Measurements from ENCODE around the gene UBP1. TPM values are rescaled to one million over a fixed set of nuclear protein-coding genes. Genes with fewer than 3 reads are reported as not detected.

Gene UBP1
- total RNA-seq, 2 donors from 2014 or later: 41.5 to 53.9 TPM

- TF ChIP-seq, protein P1, sequence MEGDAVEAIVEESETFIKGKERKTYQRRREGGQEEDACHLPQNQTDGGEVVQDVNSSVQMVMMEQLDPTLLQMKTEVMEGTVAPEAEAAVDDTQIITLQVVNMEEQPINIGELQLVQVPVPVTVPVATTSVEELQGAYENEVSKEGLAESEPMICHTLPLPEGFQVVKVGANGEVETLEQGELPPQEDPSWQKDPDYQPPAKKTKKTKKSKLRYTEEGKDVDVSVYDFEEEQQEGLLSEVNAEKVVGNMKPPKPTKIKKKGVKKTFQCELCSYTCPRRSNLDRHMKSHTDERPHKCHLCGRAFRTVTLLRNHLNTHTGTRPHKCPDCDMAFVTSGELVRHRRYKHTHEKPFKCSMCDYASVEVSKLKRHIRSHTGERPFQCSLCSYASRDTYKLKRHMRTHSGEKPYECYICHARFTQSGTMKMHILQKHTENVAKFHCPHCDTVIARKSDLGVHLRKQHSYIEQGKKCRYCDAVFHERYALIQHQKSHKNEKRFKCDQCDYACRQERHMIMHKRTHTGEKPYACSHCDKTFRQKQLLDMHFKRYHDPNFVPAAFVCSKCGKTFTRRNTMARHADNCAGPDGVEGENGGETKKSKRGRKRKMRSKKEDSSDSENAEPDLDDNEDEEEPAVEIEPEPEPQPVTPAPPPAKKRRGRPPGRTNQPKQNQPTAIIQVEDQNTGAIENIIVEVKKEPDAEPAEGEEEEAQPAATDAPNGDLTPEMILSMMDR (IDR thresholded peaks at IDR 0.05): no peak
These were observed 53.6 kb downstream of the UBP1 start for GRCh38 chr3:33386631-33387030.

DNA sequence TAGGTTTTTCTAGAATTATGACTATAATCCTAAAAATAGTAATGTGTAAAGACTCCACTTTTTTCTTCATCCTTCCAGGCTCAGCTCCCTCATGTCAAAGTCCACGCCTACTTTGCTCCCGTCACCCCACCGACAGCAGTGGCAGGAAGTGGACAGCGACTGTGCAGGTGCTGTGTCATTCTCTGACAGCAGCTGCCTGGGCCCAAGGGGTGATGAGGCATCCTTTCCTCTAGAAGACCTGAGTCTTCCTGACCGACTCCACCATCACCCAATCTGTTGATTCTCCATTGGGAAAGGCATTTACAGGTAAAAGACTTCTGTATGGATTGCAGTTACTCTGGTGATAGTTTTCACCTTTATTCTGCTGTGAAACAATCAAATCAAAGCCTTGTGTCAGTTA lies 54.8 kb downstream of the UBP1 start:
- no peak for DNase-seq (ENCODE audit: low spot score)
- TF ChIP-seq, protein P1 (IDR thresholded peaks at IDR 0.05): no peak
- Histone ChIP-seq H3K9me3 (no peaks in the 10 kb centered on the region), H3K27ac (no peak overlapping the region), H3K27me3 (no peaks in the 10 kb centered on the region), H3K4me1 (no peaks in the 10 kb centered on the region), H3K36me3 (peaks cover 40% of the 10 kb centered on the region), H3K4me3 (no peak overlapping the region)

More at GRCh38 chr3:33386631-33387030, 53.6 kb downstream of the UBP1 start:
- DNase-seq (ENCODE audit: low spot score): no peak
- Histone ChIP-seq H3K27ac (no peak overlapping the region), H3K27me3 (no peaks in the 10 kb centered on the region), H3K4me3 (no peak overlapping the region), H3K4me1 (no peaks in the 10 kb centered on the region), H3K36me3 (peaks cover 52% of the 10 kb centered on the region), H3K9me3 (no peaks in the 10 kb centered on the region)

DNA sequence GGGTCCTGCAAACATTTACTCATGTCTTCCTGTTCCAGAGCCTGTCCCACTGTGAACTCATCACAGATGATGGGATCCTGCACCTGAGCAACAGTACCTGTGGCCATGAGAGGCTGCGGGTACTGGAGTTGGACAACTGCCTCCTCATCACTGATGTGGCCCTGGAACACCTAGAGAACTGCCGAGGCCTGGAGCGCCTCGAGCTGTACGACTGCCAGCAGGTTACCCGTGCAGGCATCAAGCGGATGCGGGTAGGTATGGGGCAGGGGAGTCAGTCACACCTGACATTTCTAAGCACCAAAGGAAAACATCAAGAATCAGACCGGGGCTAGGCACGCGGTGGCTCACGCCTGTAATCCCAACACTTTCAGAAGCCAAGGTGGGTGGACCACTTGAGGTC lies 56.3 kb downstream of the UBP1 start:
- H3K27ac ChIP-seq: no peak overlapping the region
- no peak for DNase-seq (ENCODE audit: low spot score)
- H3K4me1 ChIP-seq: no peaks in the 10 kb centered on the region
- H3K4me3 ChIP-seq: no peak overlapping the region
- H3K27me3 ChIP-seq: no peaks in the 10 kb centered on the region
- H3K9me3 ChIP-seq: no peaks in the 10 kb centered on the region
- TF ChIP-seq, protein P1 (IDR thresholded peaks at IDR 0.05): no peak
- H3K36me3 ChIP-seq: peaks cover 38% of the 10 kb centered on the region

- H3K4me3 ChIP-seq: no peak overlapping the region
- TF ChIP-seq, protein P1 (IDR thresholded peaks at IDR 0.05): no peak
- H3K36me3 ChIP-seq: peaks cover 17% of the 10 kb centered on the region
- H3K9me3 ChIP-seq: no peaks in the 10 kb centered on the region
- DNase-seq (ENCODE audit: low spot score): no peak
- no peaks in the 10 kb centered on the region for H3K27me3 ChIP-seq
- no peaks in the 10 kb centered on the region for H3K4me1 ChIP-seq
- no peak overlapping the region for H3K27ac ChIP-seq
These were observed 59.6 kb downstream of the UBP1 start for GRCh38 chr3:33380653-33381052.

DNA sequence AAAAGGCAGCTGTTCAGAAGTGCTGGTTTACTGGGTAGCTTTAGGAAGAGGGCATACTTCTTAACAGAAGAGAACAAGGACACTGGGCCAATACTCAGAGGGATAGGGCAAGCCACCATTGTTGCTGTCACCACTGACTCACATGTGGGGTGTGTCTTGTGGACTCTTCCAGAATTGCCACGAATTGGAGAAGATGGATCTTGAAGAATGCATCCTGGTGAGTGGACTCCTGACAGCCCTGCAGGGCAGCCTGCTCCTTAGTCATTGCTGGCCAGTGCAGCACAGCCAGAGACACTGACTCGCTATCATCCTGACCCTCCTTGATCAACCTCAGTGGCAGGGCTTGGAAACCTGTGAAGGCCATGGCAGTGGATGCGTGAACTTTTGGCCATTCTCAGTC lies 62.3 kb downstream of the UBP1 start:
- DNase-seq (ENCODE audit: low spot score): no peak
- Histone ChIP-seq H3K36me3 (no peaks in the 10 kb centered on the region), H3K9me3 (no peaks in the 10 kb centered on the region), H3K4me3 (no peak overlapping the region), H3K4me1 (no peaks in the 10 kb centered on the region), H3K27me3 (no peaks in the 10 kb centered on the region), H3K27ac (no peak overlapping the region)
- TF ChIP-seq, protein P1 (IDR thresholded peaks at IDR 0.05): no peak

GRCh38 chr3:33377489-33377888 lies 62.7 kb downstream of the UBP1 start:
- Histone ChIP-seq H3K27ac (no peak overlapping the region), H3K4me3 (no peak overlapping the region), H3K27me3 (no peaks in the 10 kb centered on the region), H3K36me3 (no peaks in the 10 kb centered on the region), H3K4me1 (peaks cover 0 to 3% of the 10 kb centered on the region in 2 donors), H3K9me3 (no peaks in the 10 kb centered on the region)
- no peak for DNase-seq (ENCODE audit: low spot score)
- TF ChIP-seq, protein P1 (IDR thresholded peaks at IDR 0.05): no peak
